ENCODE results near the gene ZNF439. TPM values are rescaled to one million over a fixed set of nuclear protein-coding genes. Genes with fewer than 3 reads are reported as not detected.
"Not testable (repeated sequence)": the region's sequence is repeated elsewhere in the genome, so short reads cannot be mapped to it uniquely, and the experiment has no call there.

ZNF439 gene
- total RNA-seq, 1 experiment from 2014 or later, result 3.3 TPM

- not testable (repeated sequence) for H3K27ac ChIP-seq (ENCODE audit: insufficient read length, low read depth, low read length); H3K27ac Mint-ChIP-seq; H3K27me3 ChIP-seq (ENCODE audit: insufficient read depth, low read length); H3K4me2 ChIP-seq (ENCODE audit: insufficient read depth, insufficient read length, low read length); DNase-seq; H2BK12ac ChIP-seq (ENCODE audit: insufficient read length, low read depth, low read length); H3K56ac ChIP-seq (ENCODE audit: insufficient read length, low read depth, low read length); H3K4me1 Mint-ChIP-seq; H2AK5ac ChIP-seq (ENCODE audit: insufficient read length, low read length); H3K4me1 ChIP-seq (ENCODE audit: insufficient read depth, low read length); H3K23me2 ChIP-seq (ENCODE audit: insufficient read length, low read depth, low read length, poor library complexity, severe bottlenecking); H2BK15ac ChIP-seq (ENCODE audit: low read depth, low read length); H4K20me1 ChIP-seq (ENCODE audit: control insufficient read depth, insufficient read depth, insufficient read length); H3K79me2 ChIP-seq (ENCODE audit: insufficient read depth, low read length); H3T11ph ChIP-seq (ENCODE audit: low read length); H3K18ac ChIP-seq (ENCODE audit: insufficient read length, low read depth, low read length); H3K27me3 Mint-ChIP-seq (ENCODE audit: low read depth); H3K14ac ChIP-seq (ENCODE audit: insufficient read depth, low read length); H3K79me1 ChIP-seq (ENCODE audit: insufficient read depth, low read depth, low read length, poor library complexity, severe bottlenecking); H2BK20ac ChIP-seq (ENCODE audit: low read depth, low read length, poor library complexity, severe bottlenecking); H3K4ac ChIP-seq (ENCODE audit: low read depth, low read length); H2BK5ac ChIP-seq (ENCODE audit: insufficient read length, low read length); H4K5ac ChIP-seq (ENCODE audit: insufficient read length, low read depth, low read length); H2AFZ ChIP-seq (ENCODE audit: low read length); H2BK120ac ChIP-seq (ENCODE audit: low read depth, low read length, poor library complexity, severe bottlenecking); H3K23ac ChIP-seq (ENCODE audit: insufficient read length, low read depth, low read length); H3K4me3 Mint-ChIP-seq; H3K9ac ChIP-seq (ENCODE audit: extremely low read depth, insufficient read length, low read length); H4K91ac ChIP-seq (ENCODE audit: insufficient read length, low read depth, low read length); H4K8ac ChIP-seq (replicated peaks; ENCODE audit: insufficient read length, low read depth, low read length)
- peaks cover 85 to 87% of the 10 kb centered on the region in 2 experiments for H3K9me3 Mint-ChIP-seq
- no CpG with 5 or more reads among the region's 4 CpGs for WGBS (ENCODE audit: extremely low coverage, insufficient read length, low lambda C conversion rate)
- H3K9me3 ChIP-seq (ENCODE audit: control insufficient read depth, low read depth, low read length), result peaks cover 29% of the 10 kb centered on the region
- H3K36me3 Mint-ChIP-seq (ENCODE audit: insufficient read depth in 1 of 3, low read depth in 3 of 3), result peaks cover 40 to 48% (median 48%) of the 10 kb centered on the region in 3 experiments
These were observed 66.0 kb downstream of the ZNF439 start for GRCh38 chr19:11914417-11915051.

Other genes with a start within 250 kb of the ZNF439 start
- 2.3 and 2.5 TPM in 2 replicates for gene ZNF823, start 109.8 kb upstream of the ZNF439 start, total RNA-seq (2021)
- 0.85 and 1.3 TPM in 2 replicates for gene ZNF441, start 81.7 kb upstream of the ZNF439 start, total RNA-seq (2021)
- gene ZNF491, start 50.2 kb upstream of the ZNF439 start, total RNA-seq (2021), result 0.61 and 0.77 TPM in 2 replicates
- gene ZNF440, start 34.5 kb upstream of the ZNF439 start, total RNA-seq (2021), result 4.1 and 4.4 TPM in 2 replicates
- 25.4 and 27.3 TPM in 2 replicates for gene ZNF69, start 39.1 kb downstream of the ZNF439 start, total RNA-seq (2021)
- 9.3 and 9.9 TPM in 2 replicates for gene ZNF700, start 76.4 kb downstream of the ZNF439 start, total RNA-seq (2021)
- 0.77 and 1.3 TPM in 2 replicates for gene ZNF763, start 116.3 kb downstream of the ZNF439 start, total RNA-seq (2021)
- 1.9 and 2.4 TPM in 2 replicates for gene ZNF433, start 187.0 kb downstream of the ZNF439 start, total RNA-seq (2021)
- gene ZNF878, start 204.2 kb downstream of the ZNF439 start, total RNA-seq (2021), result 5.4 and 5.6 TPM in 2 replicates
- 8.7 and 10.0 TPM in 2 replicates for gene ZNF844, start 216.0 kb downstream of the ZNF439 start, total RNA-seq (2021)